ENCODE data around the gene MOCS1.

- TF ChIP-seq, protein P1, sequence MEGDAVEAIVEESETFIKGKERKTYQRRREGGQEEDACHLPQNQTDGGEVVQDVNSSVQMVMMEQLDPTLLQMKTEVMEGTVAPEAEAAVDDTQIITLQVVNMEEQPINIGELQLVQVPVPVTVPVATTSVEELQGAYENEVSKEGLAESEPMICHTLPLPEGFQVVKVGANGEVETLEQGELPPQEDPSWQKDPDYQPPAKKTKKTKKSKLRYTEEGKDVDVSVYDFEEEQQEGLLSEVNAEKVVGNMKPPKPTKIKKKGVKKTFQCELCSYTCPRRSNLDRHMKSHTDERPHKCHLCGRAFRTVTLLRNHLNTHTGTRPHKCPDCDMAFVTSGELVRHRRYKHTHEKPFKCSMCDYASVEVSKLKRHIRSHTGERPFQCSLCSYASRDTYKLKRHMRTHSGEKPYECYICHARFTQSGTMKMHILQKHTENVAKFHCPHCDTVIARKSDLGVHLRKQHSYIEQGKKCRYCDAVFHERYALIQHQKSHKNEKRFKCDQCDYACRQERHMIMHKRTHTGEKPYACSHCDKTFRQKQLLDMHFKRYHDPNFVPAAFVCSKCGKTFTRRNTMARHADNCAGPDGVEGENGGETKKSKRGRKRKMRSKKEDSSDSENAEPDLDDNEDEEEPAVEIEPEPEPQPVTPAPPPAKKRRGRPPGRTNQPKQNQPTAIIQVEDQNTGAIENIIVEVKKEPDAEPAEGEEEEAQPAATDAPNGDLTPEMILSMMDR (IDR thresholded peaks at IDR 0.05; ENCODE audit: low read depth, low read length) = no peak
- TF ChIP-seq EZH2phosphoT487 (IDR thresholded peaks at IDR 0.05; ENCODE audit: low read depth) = no peak
Observed at GRCh38 chr6:39902136-39902535, 32.1 kb downstream of the MOCS1 start.

All from OCI-LY3 (cell line).